Activated B cell treated with CpG ODN at 0.5 μM for 24 hours (primary cell): Measurements from ENCODE around the gene DUSP22. TPM values are rescaled to one million over a fixed set of nuclear protein-coding genes. Genes with fewer than 3 reads are reported as not detected.

Experiments
- ATAC-seq: fragments of 200-7000 bp; cut with Tn5 transposase; one replicate; pipeline ENCODE4 v1.10.0; 2021; ENCODE audit warnings: low read depth, mild to moderate bottlenecking, moderate library complexity
- CTCF ChIA-PET: fragments of 350-600 bp; sonication (Branson Sonifier 250); formaldehyde crosslinking; loops from one replicate; lab custom pipeline; 2021; ENCODE audit warnings: antibody characterized with exemption; lab: Charles Lee
- POLR2A ChIA-PET: fragments of 350-600 bp; sonication (Branson Sonifier 250); formaldehyde crosslinking; loops from one replicate; lab custom pipeline; 2021; ENCODE audit warnings: antibody characterized with exemption; lab: Charles Lee
- DNase-seq: peaks from one replicate; pipeline ENCODE4 v3.0.0; 2022
- H3K27ac Mint-ChIP-seq: one replicate; pipeline ENCODE4 v1.8.0; 2020; ENCODE audit warnings: mixed read lengths
- H3K27me3 Mint-ChIP-seq: one replicate; pipeline ENCODE4 v1.8.0; 2021; ENCODE audit warnings: mixed read lengths
- H3K36me3 Mint-ChIP-seq: one replicate; pipeline ENCODE4 v1.8.0; 2021; ENCODE audit warnings: low read depth, mixed read lengths
- H3K4me1 Mint-ChIP-seq: one replicate; pipeline ENCODE4 v1.8.0; 2021; ENCODE audit warnings: mixed read lengths
- H3K4me3 Mint-ChIP-seq: one replicate; pipeline ENCODE4 v1.8.0; 2020; ENCODE audit warnings: mild to moderate bottlenecking, mixed read lengths
- H3K9me3 Mint-ChIP-seq: one replicate; pipeline ENCODE4 v1.8.0; 2020; ENCODE audit warnings: mixed read lengths
- intact Hi-C: fragments of 100-400 bp; cut with micrococcal nuclease; formaldehyde crosslinking; loops from one replicate; pipeline ENCODE4 v1.15.1; 2024
- total RNA-seq: library from RNA; stranded (reverse); gene quantifications from 2 replicates; pipeline ENCODE4 v1.2.3, GENCODE V29; 2022
- TF ChIP-seq, protein P1 (sequence below): fragments of 200-600 bp; IDR thresholded peaks from one replicate; pipeline ENCODE4 v1.8.0; 2022; ENCODE audit warnings: antibody characterized with exemption, mild to moderate bottlenecking

Gene DUSP22
- total RNA-seq, 1 donor from 2014 or later: 153 TPM

- CTCF ChIA-PET: interaction anchor here (0.9 to 1.6 kb wide), 3 partner anchors 70 to 120 kb away, joined by 3 to 5 read pairs (median 4); no protein-coding TSS in a partner anchor
- peak overlapping the region; percentile 72 for H3K27ac Mint-ChIP-seq
- H3K36me3 Mint-ChIP-seq: peaks cover 22% of the 10 kb centered on the region
- peak overlapping the region; percentile 40 for H3K4me3 Mint-ChIP-seq
- no peaks in the 10 kb centered on the region for H3K27me3 Mint-ChIP-seq
- H3K9me3 Mint-ChIP-seq: no peaks in the 10 kb centered on the region
- DNase-seq: no peak
- TF ChIP-seq, protein P1, sequence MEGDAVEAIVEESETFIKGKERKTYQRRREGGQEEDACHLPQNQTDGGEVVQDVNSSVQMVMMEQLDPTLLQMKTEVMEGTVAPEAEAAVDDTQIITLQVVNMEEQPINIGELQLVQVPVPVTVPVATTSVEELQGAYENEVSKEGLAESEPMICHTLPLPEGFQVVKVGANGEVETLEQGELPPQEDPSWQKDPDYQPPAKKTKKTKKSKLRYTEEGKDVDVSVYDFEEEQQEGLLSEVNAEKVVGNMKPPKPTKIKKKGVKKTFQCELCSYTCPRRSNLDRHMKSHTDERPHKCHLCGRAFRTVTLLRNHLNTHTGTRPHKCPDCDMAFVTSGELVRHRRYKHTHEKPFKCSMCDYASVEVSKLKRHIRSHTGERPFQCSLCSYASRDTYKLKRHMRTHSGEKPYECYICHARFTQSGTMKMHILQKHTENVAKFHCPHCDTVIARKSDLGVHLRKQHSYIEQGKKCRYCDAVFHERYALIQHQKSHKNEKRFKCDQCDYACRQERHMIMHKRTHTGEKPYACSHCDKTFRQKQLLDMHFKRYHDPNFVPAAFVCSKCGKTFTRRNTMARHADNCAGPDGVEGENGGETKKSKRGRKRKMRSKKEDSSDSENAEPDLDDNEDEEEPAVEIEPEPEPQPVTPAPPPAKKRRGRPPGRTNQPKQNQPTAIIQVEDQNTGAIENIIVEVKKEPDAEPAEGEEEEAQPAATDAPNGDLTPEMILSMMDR: no peak
- peaks cover 93% of the 10 kb centered on the region for H3K4me1 Mint-ChIP-seq
- POLR2A ChIA-PET: interaction anchor here (0.7 to 7.2 kb wide), 13 partner anchors 11 to 121 kb away, joined by 3 to 60 read pairs (median 5); partner anchors contain the start of genes DUSP22 and IRF4
- intact Hi-C loops: loop anchor here (1.0 to 2.0 kb wide), 3 partner anchors 8 to 52 kb away; partner anchors contain the start of gene IRF4
- ATAC-seq: no peak
Measured at GRCh38 chr6:338815-339262, 46.6 kb downstream of the DUSP22 start.

DNA sequence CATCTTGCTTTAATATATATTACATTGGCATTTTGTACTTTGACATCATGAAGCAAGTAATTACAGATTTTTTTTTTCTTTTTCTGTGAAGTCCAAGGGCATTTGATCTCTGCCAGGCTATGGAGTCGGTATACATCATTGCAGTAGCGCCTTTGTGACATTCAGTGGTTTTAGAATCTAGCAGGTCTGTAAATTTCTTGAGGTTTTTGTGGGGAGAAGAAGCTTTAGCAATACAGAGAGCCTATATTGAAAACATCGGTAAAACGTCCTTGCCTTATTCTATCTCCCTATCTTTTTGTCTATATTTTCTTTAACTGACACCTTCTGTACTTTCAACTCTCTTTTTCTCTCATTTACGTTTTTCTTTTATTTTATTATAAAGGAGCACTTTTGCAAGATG is 47.2 kb downstream of the DUSP22 start:
- Mint-ChIP-seq H3K27me3 (no peaks in the 10 kb centered on the region), H3K27ac (peak overlapping the region; percentile 72), H3K36me3 (peaks cover 28% of the 10 kb centered on the region), H3K4me3 (peak overlapping the region; percentile 40), H3K9me3 (no peaks in the 10 kb centered on the region), H3K4me1 (peaks cover 91% of the 10 kb centered on the region)
- DNase-seq (no peak), ATAC-seq (no peak)
- ChIA-PET CTCF (interaction anchor here (0.9 to 1.6 kb wide), 4 partner anchors 10 to 69 kb away, joined by 3 to 5 read pairs (median 3); no protein-coding TSS in a partner anchor), POLR2A (interaction anchor here (0.6 to 7.2 kb wide), 7 partner anchors 26 to 91 kb away, joined by 3 to 60 read pairs (median 4); partner anchors contain the start of genes DUSP22 and IRF4)
- TF ChIP-seq, protein P1: no peak
- intact Hi-C loops: loop anchor here (1.0 to 2.0 kb wide), 3 partner anchors 8 to 51 kb away; partner anchors contain the start of gene IRF4

DNA sequence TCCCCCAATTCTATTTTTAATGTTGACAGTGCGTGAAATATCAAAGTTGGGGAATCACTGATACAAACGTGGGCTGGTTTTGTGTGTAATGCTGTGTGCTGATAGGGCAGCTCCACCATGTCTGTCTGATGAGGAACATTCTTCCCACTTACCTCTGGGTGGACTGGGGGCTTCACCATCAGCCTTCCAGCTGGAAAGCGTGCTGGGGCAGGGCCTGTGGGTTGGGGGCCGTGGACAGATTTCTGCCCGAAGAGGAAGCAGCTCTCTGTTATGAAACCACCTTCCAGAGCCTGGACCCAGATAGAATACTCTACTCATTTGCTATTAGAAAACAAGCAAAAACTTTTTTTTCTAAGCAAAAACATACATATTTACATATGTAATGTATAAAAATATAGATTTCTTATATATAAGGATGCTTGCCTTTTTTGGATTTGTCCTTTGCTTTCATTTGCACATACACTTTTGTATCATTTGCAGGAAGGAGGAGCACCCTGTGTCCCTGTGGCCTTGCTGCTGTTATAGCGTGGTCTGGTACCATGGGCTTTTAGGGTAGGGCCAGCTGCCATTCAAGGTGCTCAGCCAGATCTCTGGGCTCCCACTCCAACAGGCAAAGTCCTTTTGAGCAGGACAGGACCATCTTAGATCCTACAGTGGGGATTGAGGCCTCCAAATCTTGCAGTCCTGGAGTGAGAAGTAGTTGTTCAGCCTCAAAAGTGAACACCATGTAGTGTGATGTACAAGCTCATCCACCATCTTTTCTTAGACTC is 48.1 kb downstream of the DUSP22 start:
- peaks cover 86% of the 10 kb centered on the region for H3K4me1 Mint-ChIP-seq
- TF ChIP-seq, protein P1: no peak
- intact Hi-C loops: no loop called here
- CTCF ChIA-PET: interaction anchor here (1.1 to 1.6 kb wide), 3 partner anchors 9 to 22 kb away, joined by 3 to 5 read pairs (median 3); no protein-coding TSS in a partner anchor
- DNase-seq (no peak), ATAC-seq (no peak)
- no peaks in the 10 kb centered on the region for H3K9me3 Mint-ChIP-seq
- peak overlapping the region; percentile 40 for H3K4me3 Mint-ChIP-seq
- POLR2A ChIA-PET: interaction anchor here (0.6 to 7.2 kb wide), 19 partner anchors 8 to 125 kb away, joined by 3 to 60 read pairs (median 4); partner anchors contain the start of genes DUSP22 and IRF4
- H3K27ac Mint-ChIP-seq: peak overlapping the region; percentile 79
- H3K36me3 Mint-ChIP-seq: peaks cover 30% of the 10 kb centered on the region
- H3K27me3 Mint-ChIP-seq: no peaks in the 10 kb centered on the region

- H3K9me3 Mint-ChIP-seq: no peaks in the 10 kb centered on the region
- peaks cover 38% of the 10 kb centered on the region for H3K36me3 Mint-ChIP-seq
- ChIA-PET POLR2A (interaction anchor here (0.6 to 7.2 kb wide), 16 partner anchors 9 to 126 kb away, joined by 3 to 60 read pairs (median 4); partner anchors contain the start of genes DUSP22 and IRF4), CTCF (interaction anchor here (1.1 to 1.9 kb wide), 2 partner anchors 15 to 48 kb away, joined by 3 to 5 read pairs; no protein-coding TSS in a partner anchor)
- H3K4me3 Mint-ChIP-seq: peak overlapping the region; percentile 66
- peaks cover 86% of the 10 kb centered on the region for H3K4me1 Mint-ChIP-seq
- H3K27ac Mint-ChIP-seq: peak overlapping the region; percentile 79
- peak; percentile 63 for ATAC-seq
- DNase-seq: no peak
- intact Hi-C loops: loop anchor here (1.0 kb wide), 2 partner anchors 10 to 15 kb away; no protein-coding TSS in a partner anchor
- TF ChIP-seq, protein P1: no peak
- no peaks in the 10 kb centered on the region for H3K27me3 Mint-ChIP-seq
Measured at GRCh38 chr6:340991-341827, 48.9 kb downstream of the DUSP22 start.
